Body of pancreas (tissue), 4 donors: Measurements from ENCODE around the gene IREB2. TPM values are rescaled to one million over a fixed set of nuclear protein-coding genes. Genes with fewer than 3 reads are reported as not detected.

ENCODE experiments used
- ATAC-seq: fragments of 150-250 bp; one replicate; pipeline ENCODE4 v1.9.1; 2016
- DNase-seq, 4 donors: peaks; one replicate each; pipeline ENCODE4 v3.0.0-alpha.2; 2019
- H3K27ac ChIP-seq, 4 donors: fragments of 200-600 bp; sonication (generic); 1 replicate in 3 of 4; 2 replicates in 1 of 4; pipeline versions ENCODE4 v1.5.1 to v1.6.1; 2016 to 2019; ENCODE audit warnings: mild to moderate bottlenecking in 1 of 4, mixed read lengths in 1 of 4, moderate library complexity in 1 of 4
- H3K27me3 ChIP-seq, 2 donors: fragments of 200-600 bp; sonication (generic); one replicate each; pipeline ENCODE4 v1.6.0; 2016; ENCODE audit warnings: mild to moderate bottlenecking in 1 of 2
- H3K36me3 ChIP-seq, 2 donors: fragments of 200-600 bp; sonication (generic); replicated peaks in 1 of 2; 2 replicates each; pipeline ENCODE4 v1.5.1; 2016; ENCODE audit warnings: low read depth in 2 of 2; ENCODE audit not compliant: insufficient read depth in 1 of 2
- H3K4me1 ChIP-seq: fragments of 200-600 bp; sonication (generic); one replicate; pipeline ENCODE4 v1.6.0; 2016
- H3K4me3 ChIP-seq, 2 donors: fragments of 200-600 bp; sonication (generic); 1 replicate in 1 of 2; 2 replicates in 1 of 2; pipeline ENCODE4 v1.5.1; 2016 to 2019
- H3K9me3 ChIP-seq, 3 donors: fragments of 200-600 bp; sonication (generic); 1 replicate in 2 of 3; 2 replicates in 1 of 3; pipeline ENCODE4 v1.5.1; 2016
- POLR2A ChIP-seq, 3 donors: fragments of 450-650 bp; IDR thresholded peaks; one replicate each; pipeline ENCODE4 v1.6.1; 2016; ENCODE audit warnings: antibody characterized with exemption in 3 of 3, mild to moderate bottlenecking in 2 of 3
- WGBS, 2 donors: methylation state at CpG; one replicate each; pipeline ENCODE4 v1.1.5; 2017; 5-methylcytosine and 5-hydroxymethylcytosine counted together
- intact Hi-C: fragments of 100-400 bp; cut with DNase I; formaldehyde crosslinking; loops from one replicate; pipeline ENCODE4 v1.15.1; 2023
- total RNA-seq, 2 donors: library from RNA; depleted of rRNA; stranded (reverse); fragments of >200 nt; gene quantifications; one replicate each; pipeline ENCODE4 v1.1.0, GENCODE V29; 2016
- TF ChIP-seq, protein P1 (sequence below), 7 experiments: fragments of 450-650 bp in 4 of 7; fragments of 200-600 bp in 3 of 7; sonication (generic) in 3 of 7; IDR thresholded peaks; one replicate each; pipeline ENCODE4 v1.5.1; 2016 to 2019; ENCODE audit warnings: antibody characterized with exemption in 7 of 7

The IREB2 gene
- total RNA-seq, 2 donors from 2014 or later: 16.2 to 31.9 TPM

DNA sequence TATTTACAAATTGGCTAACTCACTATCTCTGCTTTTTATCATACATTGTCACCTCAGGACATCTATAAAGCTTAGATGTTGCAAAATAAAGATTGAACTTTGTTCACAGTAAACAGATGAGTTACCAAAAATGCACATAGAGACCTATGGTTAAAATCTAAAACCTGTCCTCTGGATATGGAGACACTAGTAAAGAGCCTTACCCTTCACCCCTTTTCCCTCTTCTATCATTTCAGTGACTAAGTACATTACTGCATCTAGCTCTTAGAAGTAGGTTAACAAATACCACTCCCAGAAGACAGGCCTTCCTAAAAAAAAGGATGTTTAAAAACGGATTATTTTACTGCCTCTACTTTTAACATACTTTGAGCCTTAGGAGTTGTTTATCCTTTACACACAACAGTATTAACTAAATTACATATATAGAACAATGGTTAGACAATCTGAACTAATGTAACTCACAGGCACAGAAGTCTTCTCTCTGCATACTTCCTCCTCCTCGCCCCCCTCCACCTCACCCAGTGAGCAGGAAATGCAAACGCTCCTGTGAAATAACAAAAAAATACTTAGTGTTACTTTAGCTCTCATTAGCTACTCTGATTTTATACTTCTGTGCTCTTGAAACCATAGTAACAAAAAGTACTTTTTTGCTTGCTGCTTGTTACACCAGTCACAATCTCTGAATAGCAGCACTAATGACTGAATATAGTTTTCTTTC is 23.3 kb downstream of the IREB2 start:
- no peak for ATAC-seq
- H3K4me1 ChIP-seq: peaks cover 15% of the 10 kb centered on the region
- peaks cover 4 to 6% of the 10 kb centered on the region in 2 donors for H3K36me3 ChIP-seq
- no peaks in the 10 kb centered on the region for H3K27me3 ChIP-seq
- DNase-seq: no peak
- no peak overlapping the region for H3K4me3 ChIP-seq
- H3K9me3 ChIP-seq: no peaks in the 10 kb centered on the region
- no peak overlapping the region for H3K27ac ChIP-seq
- intact Hi-C loops: no loop called here
- TF ChIP-seq, protein P1, sequence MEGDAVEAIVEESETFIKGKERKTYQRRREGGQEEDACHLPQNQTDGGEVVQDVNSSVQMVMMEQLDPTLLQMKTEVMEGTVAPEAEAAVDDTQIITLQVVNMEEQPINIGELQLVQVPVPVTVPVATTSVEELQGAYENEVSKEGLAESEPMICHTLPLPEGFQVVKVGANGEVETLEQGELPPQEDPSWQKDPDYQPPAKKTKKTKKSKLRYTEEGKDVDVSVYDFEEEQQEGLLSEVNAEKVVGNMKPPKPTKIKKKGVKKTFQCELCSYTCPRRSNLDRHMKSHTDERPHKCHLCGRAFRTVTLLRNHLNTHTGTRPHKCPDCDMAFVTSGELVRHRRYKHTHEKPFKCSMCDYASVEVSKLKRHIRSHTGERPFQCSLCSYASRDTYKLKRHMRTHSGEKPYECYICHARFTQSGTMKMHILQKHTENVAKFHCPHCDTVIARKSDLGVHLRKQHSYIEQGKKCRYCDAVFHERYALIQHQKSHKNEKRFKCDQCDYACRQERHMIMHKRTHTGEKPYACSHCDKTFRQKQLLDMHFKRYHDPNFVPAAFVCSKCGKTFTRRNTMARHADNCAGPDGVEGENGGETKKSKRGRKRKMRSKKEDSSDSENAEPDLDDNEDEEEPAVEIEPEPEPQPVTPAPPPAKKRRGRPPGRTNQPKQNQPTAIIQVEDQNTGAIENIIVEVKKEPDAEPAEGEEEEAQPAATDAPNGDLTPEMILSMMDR (IDR thresholded peaks at IDR 0.05): no peak
- TF ChIP-seq POLR2A (IDR thresholded peaks at IDR 0.05): no peak
- WGBS, 2 donors: 42 to 43% methylated on average over 3 of the region's 3 CpGs

DNA sequence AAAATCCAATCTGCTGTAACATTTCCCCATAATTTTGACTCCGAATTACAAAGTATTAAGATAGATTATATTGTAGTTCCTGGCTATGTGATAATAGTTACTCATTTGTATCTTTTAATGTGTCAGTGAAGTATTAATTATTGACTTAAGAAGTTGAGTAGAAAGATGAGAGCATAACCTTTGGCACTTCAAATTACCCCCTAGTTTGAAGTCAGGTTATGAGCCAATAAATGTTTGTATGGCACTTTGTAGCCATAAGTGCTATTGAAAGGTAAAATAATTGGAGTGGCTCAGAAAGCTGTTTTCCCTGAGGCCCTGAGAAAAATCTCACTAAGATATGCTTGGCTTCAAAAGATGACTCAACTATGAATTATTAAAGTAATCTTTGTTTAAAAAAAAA is 31.0 kb downstream of the IREB2 start:
- no peak for ATAC-seq
- TF ChIP-seq POLR2A (IDR thresholded peaks at IDR 0.05): no peak
- TF ChIP-seq, protein P1 (IDR thresholded peaks at IDR 0.05): no peak
- WGBS, 2 donors: 94 to 100% methylated on average over 1 of the region's 1 CpG
- H3K4me3 ChIP-seq: no peak overlapping the region
- intact Hi-C loops: no loop called here
- H3K27ac ChIP-seq: no peak overlapping the region
- peaks cover 4 to 37% of the 10 kb centered on the region in 2 donors for H3K36me3 ChIP-seq
- no peaks in the 10 kb centered on the region for H3K27me3 ChIP-seq
- no peaks in the 10 kb centered on the region for H3K9me3 ChIP-seq
- no peaks in the 10 kb centered on the region for H3K4me1 ChIP-seq
- no peak for DNase-seq

DNA sequence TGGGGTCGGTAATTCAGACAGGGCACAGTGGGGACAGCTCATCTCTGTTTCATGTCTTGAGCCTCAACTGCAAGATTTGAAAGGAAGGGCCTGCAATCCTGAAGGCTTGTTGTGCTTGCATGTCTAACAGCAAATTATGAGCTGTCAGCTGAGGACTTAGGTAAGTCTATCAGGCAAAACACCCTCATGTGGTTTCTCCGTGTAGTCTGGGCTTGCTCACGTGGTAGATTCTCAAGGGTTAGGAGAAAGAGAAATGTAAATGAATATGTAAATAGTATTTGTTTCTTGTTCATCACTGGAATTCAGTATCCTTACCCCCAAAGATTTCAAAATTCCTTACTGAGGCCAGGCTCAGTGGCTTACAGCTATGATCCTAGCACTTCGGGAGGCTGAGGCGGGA is 39.3 kb downstream of the IREB2 start:
- intact Hi-C loops: no loop called here
- no peaks in the 10 kb centered on the region for H3K27me3 ChIP-seq
- no peaks in the 10 kb centered on the region for H3K4me1 ChIP-seq
- no peak overlapping the region for H3K4me3 ChIP-seq
- no peak overlapping the region for H3K27ac ChIP-seq
- peaks cover 0 to 11% of the 10 kb centered on the region in 2 donors for H3K36me3 ChIP-seq
- H3K9me3 ChIP-seq: no peaks in the 10 kb centered on the region
- ATAC-seq (no peak), DNase-seq (no peak)
- TF ChIP-seq, protein P1 (IDR thresholded peaks at IDR 0.05): no peak
- TF ChIP-seq POLR2A (IDR thresholded peaks at IDR 0.05): no peak
- 71 to 79% methylated on average over 5 of the region's 5 CpGs for WGBS, 2 donors

DNA sequence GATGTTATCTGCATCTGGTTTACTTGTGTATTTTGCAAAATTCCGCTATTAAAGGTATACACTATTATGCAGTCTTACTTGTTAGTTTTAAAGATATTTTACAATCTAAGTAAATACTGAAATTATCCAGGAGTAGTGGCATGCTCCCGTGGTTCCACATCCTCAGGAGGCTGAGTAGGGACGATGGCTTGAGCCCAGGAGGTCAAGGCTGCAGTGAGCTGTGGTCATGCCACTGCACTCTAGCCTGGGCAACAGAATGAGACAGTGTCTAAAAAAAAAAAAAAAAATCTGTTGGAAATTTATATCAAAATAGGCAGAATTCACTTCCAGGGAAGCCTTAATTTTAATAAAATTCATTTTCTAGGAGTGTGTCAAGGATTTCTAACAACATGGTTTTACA is 41.6 kb downstream of the IREB2 start:
- no peak for DNase-seq
- TF ChIP-seq, protein P1 (IDR thresholded peaks at IDR 0.05): no peak
- TF ChIP-seq POLR2A (IDR thresholded peaks at IDR 0.05): no peak

DNA sequence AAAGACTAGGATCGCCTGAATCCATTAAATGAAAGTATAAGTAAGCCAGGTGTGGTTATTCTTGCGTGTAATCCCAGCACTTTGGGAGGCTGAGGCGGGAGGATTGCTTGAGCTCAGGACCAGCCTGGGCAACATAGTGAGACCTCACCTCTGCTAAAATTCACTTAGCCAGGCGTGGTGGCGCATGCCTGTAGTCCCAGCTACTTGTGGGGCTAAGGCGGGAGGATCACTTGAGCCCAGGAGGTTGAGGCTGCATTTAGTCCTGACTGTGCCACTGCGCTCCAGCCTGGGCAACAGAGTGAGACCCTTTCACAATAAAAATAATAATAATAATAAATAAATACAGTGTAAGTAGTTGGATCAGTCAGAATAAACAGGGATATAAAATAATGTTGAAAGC is 43.9 kb downstream of the IREB2 start:
- ATAC-seq: no peak
- Histone ChIP-seq H3K27ac (no peak overlapping the region), H3K36me3 (peaks cover 7 to 14% of the 10 kb centered on the region in 2 donors)

More for the DNA sequence above, 41.6 kb downstream of the IREB2 start:
- Histone ChIP-seq H3K27me3 (no peaks in the 10 kb centered on the region), H3K4me3 (no peak overlapping the region), H3K4me1 (no peaks in the 10 kb centered on the region), H3K27ac (no peak overlapping the region), H3K36me3 (peaks cover 3 to 7% of the 10 kb centered on the region in 2 donors), H3K9me3 (no peaks in the 10 kb centered on the region)
- WGBS, 2 donors: 85 to 90% methylated on average over 3 of the region's 3 CpGs
- ATAC-seq: no peak
- intact Hi-C loops: no loop called here

More for the DNA sequence above, 43.9 kb downstream of the IREB2 start:
- intact Hi-C loops: no loop called here
- Histone ChIP-seq H3K27me3 (no peaks in the 10 kb centered on the region), H3K9me3 (no peaks in the 10 kb centered on the region), H3K4me3 (no peak overlapping the region), H3K4me1 (no peaks in the 10 kb centered on the region)
- WGBS, 2 donors: 81 to 97% methylated on average over 7 of the region's 7 CpGs
- DNase-seq: no peak
- TF ChIP-seq POLR2A (IDR thresholded peaks at IDR 0.05): no peak
- TF ChIP-seq, protein P1 (IDR thresholded peaks at IDR 0.05): no peak
